Activated naive CD4-positive, alpha-beta T cell treated with anti-CD3 and anti-CD28 coated beads, Interleukin-2, amount 50 U/mL, for 72 hours (primary cell): ENCODE results near the gene CD55. TPM values are rescaled to one million over a fixed set of nuclear protein-coding genes. Genes with fewer than 3 reads are reported as not detected.

Source experiments
- ATAC-seq, 2 donors: fragments of 150-1000 bp; cut with Tn5 transposase; 2 replicates each; pipeline ENCODE4 v1.10.0; 2021; ENCODE audit warnings: mild to moderate bottlenecking in 2 of 2, moderate library complexity in 2 of 2
- DNase-seq, 2 donors: peaks; one replicate each; pipeline ENCODE4 v3.0.0; 2021 to 2022; ENCODE audit warnings: low spot score in 2 of 2
- H3K27ac Mint-ChIP-seq, 2 donors: one replicate each; pipeline ENCODE4 v1.8.0; 2022; ENCODE audit warnings: mild to moderate bottlenecking in 2 of 2, mixed read lengths in 2 of 2
- H3K36me3 Mint-ChIP-seq, 2 donors: one replicate each; pipeline ENCODE4 v1.8.0; 2022; ENCODE audit warnings: mixed read lengths in 2 of 2
- H3K9me3 Mint-ChIP-seq, 2 donors: one replicate each; pipeline ENCODE4 v1.8.0; 2022; ENCODE audit warnings: mixed read lengths in 2 of 2
- total RNA-seq, 2 donors: library from RNA; stranded (reverse); gene quantifications; one replicate each; pipeline ENCODE4 v1.2.3, GENCODE V29; 2022

Gene CD55
- total RNA-seq, 2 donors from 2014 or later: 55.1 to 141 TPM

DNA sequence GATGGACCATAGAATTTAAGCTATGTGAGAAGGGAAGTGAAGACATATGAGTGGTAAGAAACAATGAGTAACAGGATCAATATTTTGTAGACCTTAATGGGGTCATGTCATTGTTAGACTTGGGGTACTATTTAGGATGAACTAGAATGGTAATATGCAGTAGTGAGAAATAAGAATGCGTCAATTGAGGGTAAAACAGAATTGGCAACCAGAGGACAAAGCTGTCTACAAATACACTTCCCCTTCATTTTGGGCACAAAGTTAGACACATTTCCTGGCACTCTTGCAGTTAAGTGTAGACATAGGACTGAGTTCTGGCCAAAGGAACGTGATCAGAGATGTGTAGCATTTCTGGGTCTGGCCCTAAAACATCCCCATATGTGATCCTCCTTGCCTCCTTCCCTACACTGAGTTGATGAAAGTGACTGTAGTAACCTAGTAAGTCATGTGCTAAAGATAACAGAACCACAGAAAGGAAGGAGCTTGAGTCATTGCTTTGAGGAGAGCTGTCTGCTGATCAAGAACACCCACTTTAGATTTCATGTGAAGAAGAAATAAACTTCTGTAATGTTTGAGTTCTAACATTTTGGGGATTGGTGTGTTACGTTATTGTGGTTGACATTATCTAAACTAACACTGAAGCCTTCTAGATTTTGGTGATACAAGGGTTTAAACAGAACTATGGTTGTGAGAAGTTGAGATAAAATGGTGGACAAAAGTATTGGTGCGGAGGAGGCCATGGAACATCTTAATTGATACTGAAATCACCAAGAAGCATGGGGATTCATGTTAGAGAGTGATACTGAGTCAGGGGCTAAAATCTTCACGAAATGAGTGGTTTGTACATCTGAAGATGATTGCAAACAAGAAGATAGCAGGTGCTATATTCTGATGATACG lies 41.7 kb downstream of the CD55 start:
- peaks cover 0 to 5% of the 10 kb centered on the region in 2 donors for H3K9me3 Mint-ChIP-seq
- ATAC-seq (peak; percentile 89 to 90), DNase-seq (peak in 1 of 2 donors; percentile 22)
- peaks cover 2 to 9% of the 10 kb centered on the region in 2 donors for H3K36me3 Mint-ChIP-seq
- no peak overlapping the region for H3K27ac Mint-ChIP-seq

DNA sequence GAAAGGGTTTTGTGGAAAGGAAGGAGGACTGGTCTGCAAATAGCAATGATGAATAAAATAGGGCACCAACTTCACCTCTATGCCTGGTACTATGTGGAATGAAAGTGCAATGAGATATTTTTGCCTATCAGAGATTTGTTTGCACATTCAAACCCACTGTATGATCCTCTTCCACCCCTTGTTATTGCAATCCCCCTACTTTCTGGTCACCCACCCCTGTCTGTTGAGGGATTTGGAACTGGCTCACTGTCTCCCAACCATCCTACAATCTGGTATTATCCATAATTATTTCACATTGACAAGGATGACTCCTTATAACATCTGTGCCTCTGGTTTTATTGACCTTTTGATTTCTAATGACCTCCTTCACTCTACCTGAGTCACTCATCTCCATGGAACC lies 42.4 kb downstream of the CD55 start:
- H3K27ac Mint-ChIP-seq: no peak overlapping the region
- H3K9me3 Mint-ChIP-seq: peaks cover 0 to 5% of the 10 kb centered on the region in 2 donors
- DNase-seq (no peak), ATAC-seq (peak; percentile 2 to 3)
- peaks cover 5 to 9% of the 10 kb centered on the region in 2 donors for H3K36me3 Mint-ChIP-seq

- DNase-seq: no peak
- no peak overlapping the region for H3K27ac Mint-ChIP-seq
- H3K9me3 Mint-ChIP-seq: peaks cover 0 to 5% of the 10 kb centered on the region in 2 donors
- ATAC-seq: no peak
- peaks cover 3 to 5% of the 10 kb centered on the region in 2 donors for H3K36me3 Mint-ChIP-seq
Observed at GRCh38 chr1:207364614-207365013, 43.1 kb downstream of the CD55 start.

GRCh38 chr1:207365063-207365462 lies 43.6 kb downstream of the CD55 start:
- peaks cover 0 to 5% of the 10 kb centered on the region in 2 donors for H3K36me3 Mint-ChIP-seq
- peak overlapping the region in 1 of 2 donors; percentile 7 for H3K27ac Mint-ChIP-seq
- ATAC-seq (no peak), DNase-seq (no peak)
- peaks cover 0 to 5% of the 10 kb centered on the region in 2 donors for H3K9me3 Mint-ChIP-seq

DNA sequence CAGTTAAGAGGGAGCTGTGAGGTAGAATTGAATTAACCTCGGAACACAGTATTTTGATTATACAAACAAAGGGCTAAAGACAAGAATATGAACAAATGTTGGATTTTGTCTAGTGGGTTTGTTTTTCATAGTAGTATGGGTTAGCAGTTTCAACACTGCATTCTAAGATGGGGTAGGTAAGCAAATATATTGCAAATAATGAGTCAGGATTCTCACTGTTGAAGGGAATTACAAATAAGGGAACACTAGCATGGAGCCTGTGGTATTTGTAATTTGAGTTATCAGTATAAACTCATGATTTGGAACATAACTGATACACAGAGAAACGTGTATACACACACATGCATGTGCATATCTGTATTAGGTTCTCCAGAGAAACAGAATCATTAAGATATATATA lies 44.5 kb downstream of the CD55 start:
- no peak overlapping the region for H3K27ac Mint-ChIP-seq
- H3K9me3 Mint-ChIP-seq: peaks cover 0 to 5% of the 10 kb centered on the region in 2 donors
- ATAC-seq (no peak), DNase-seq (no peak)
- peaks cover 0 to 13% of the 10 kb centered on the region in 2 donors for H3K36me3 Mint-ChIP-seq

- Mint-ChIP-seq H3K36me3 (peaks cover 18 to 30% of the 10 kb centered on the region in 2 donors), H3K27ac (peak overlapping the region in 1 of 2 donors; percentile 32), H3K9me3 (peaks cover 34 to 46% of the 10 kb centered on the region in 2 donors)
- DNase-seq: no peak
- ATAC-seq: no peak
Observed at GRCh38 chr1:207388721-207389120, 67.2 kb downstream of the CD55 start.

GRCh38 chr1:207389728-207390464 lies 68.4 kb downstream of the CD55 start:
- H3K36me3 Mint-ChIP-seq: peaks cover 12 to 19% of the 10 kb centered on the region in 2 donors
- no peak for DNase-seq
- peak; percentile 100 for ATAC-seq
- H3K27ac Mint-ChIP-seq: peak overlapping the region; percentile 75 to 91
- H3K9me3 Mint-ChIP-seq: peaks cover 29 to 36% of the 10 kb centered on the region in 2 donors

- H3K9me3 Mint-ChIP-seq: peaks cover 6 to 15% of the 10 kb centered on the region in 2 donors
- no peak overlapping the region for H3K27ac Mint-ChIP-seq
- peaks cover 0 to 14% of the 10 kb centered on the region in 2 donors for H3K36me3 Mint-ChIP-seq
- ATAC-seq (no peak), DNase-seq (no peak)
Observed at GRCh38 chr1:207393610-207394009, 72.1 kb downstream of the CD55 start.

DNA sequence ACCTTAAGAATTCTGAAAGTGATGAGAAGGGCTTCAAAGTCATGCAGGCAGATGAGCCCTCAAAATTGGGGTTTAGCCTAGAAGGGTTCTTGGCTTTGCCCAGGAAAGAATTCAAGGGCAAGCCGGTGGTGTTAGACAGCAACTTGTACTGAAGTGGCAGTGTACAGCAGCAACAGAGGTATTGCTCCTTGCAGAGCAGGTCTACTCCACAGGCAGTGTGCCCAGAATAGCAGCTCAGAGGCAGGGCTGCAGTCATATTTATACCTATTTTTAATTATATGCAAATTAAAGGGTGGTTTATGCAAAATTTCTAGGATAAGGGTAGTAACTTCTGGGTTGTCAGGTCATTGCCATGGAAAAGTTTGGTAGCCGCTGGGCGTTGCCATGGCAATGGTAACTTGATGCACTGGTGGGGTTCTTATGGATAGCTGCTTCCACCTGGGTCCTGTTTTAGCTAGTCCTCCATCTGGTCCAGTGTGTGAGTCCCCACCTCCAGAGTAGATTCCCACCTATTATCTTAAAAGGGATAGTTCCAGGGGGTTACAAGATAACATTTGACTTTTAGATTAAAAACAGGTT lies 74.8 kb downstream of the CD55 start:
- ATAC-seq: no peak
- Mint-ChIP-seq H3K36me3 (peaks cover 0 to 22% of the 10 kb centered on the region in 2 donors), H3K9me3 (peaks cover 3 to 15% of the 10 kb centered on the region in 2 donors), H3K27ac (no peak overlapping the region)
- DNase-seq: no peak

DNA sequence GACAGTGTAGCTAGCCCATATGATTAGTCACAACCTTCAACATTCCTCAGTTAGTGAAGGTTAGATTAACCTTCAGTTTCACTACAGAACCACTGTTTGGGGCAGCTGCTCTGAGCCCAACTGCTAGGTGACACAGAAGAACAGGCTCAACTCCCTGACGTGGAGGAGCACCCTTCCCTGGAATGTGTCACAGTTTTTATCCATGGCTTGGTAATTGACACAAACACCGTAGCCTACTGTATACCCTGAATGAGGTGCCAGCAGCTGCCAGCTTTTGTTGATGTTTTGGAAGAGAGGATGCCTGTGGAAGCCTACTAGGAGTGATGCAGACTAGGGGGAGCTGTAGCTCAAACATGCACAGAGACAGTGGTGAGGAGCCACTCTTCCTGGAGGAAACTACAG lies 76.0 kb downstream of the CD55 start:
- H3K27ac Mint-ChIP-seq: no peak overlapping the region
- peaks cover 0 to 11% of the 10 kb centered on the region in 2 donors for H3K36me3 Mint-ChIP-seq
- peak in 1 of 2 donors; percentile 51 for ATAC-seq
- peaks cover 0 to 9% of the 10 kb centered on the region in 2 donors for H3K9me3 Mint-ChIP-seq
- no peak for DNase-seq

DNA sequence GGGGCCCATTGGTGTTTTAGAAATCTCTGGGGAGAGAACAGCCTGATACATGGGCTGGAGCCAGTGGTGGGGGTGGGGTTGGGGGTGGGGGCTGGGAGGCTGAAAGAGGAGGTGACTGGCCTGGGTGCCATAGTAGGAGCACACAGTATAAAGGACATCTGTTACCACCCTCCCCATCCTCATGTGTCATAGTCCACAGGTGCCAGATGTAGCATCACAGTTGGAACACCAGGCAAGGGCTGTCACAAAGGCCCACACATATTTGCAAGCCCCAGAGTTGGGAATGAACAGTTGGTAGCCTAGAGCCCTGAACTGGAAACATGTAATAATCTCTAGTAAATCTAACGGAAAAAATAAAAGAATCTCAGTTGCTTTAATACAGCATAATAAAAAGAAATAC lies 77.5 kb downstream of the CD55 start:
- Mint-ChIP-seq H3K36me3 (peaks cover 0 to 11% of the 10 kb centered on the region in 2 donors), H3K9me3 (peaks cover 0 to 9% of the 10 kb centered on the region in 2 donors), H3K27ac (no peak overlapping the region)
- no peak for ATAC-seq
- no peak for DNase-seq

- ATAC-seq (no peak), DNase-seq (no peak)
- H3K27ac Mint-ChIP-seq: no peak overlapping the region
- peaks cover 0 to 9% of the 10 kb centered on the region in 2 donors for H3K9me3 Mint-ChIP-seq
- peaks cover 0 to 11% of the 10 kb centered on the region in 2 donors for H3K36me3 Mint-ChIP-seq
Observed at GRCh38 chr1:207401578-207401977, 80.1 kb downstream of the CD55 start.

GRCh38 chr1:207402744-207403143 lies 81.3 kb downstream of the CD55 start:
- peaks cover 0 to 9% of the 10 kb centered on the region in 2 donors for H3K9me3 Mint-ChIP-seq
- ATAC-seq (no peak), DNase-seq (no peak)
- H3K27ac Mint-ChIP-seq: no peak overlapping the region
- H3K36me3 Mint-ChIP-seq: peaks cover 0 to 11% of the 10 kb centered on the region in 2 donors

DNA sequence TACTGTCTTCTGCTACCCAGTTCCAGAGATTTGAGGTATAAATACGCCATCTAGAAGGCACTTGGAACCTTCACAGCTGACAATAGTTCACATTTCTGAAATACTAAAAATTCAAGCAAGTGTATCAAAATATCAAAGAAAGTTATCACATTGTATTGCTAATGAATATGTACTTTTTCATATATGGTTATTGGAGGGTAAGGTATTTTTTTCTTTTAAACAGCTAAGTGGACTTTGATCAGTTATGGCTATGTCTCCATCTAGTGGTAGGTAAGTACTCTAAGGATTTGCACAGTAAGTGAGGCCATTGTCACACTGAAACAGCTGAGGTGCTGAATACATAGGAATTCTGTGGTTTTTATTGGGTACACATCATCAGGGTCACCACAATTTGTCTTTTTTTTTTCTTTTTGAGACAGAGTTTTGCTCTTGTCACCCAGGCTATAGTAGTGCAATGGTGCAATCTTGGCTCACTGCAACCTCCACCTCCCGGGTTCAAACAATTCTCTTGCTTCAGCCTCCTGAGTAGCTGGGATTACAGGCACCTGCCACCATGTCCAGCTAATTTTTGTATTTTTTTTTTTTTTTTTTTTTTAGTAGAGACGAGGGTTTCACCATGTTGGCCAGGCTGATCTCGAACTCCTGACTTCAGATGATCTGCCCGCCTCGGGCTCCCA lies 83.5 kb downstream of the CD55 start:
- Mint-ChIP-seq H3K36me3 (peaks cover 0 to 11% of the 10 kb centered on the region in 2 donors), H3K27ac (no peak overlapping the region), H3K9me3 (peaks cover 0 to 9% of the 10 kb centered on the region in 2 donors)
- ATAC-seq (peak; percentile 80 to 83), DNase-seq (no peak)

GRCh38 chr1:207405814-207406213 lies 84.3 kb downstream of the CD55 start:
- Mint-ChIP-seq H3K27ac (no peak overlapping the region), H3K9me3 (peaks cover 0 to 8% of the 10 kb centered on the region in 2 donors), H3K36me3 (peaks cover 0 to 4% of the 10 kb centered on the region in 2 donors)
- ATAC-seq: no peak
- DNase-seq: no peak

DNA sequence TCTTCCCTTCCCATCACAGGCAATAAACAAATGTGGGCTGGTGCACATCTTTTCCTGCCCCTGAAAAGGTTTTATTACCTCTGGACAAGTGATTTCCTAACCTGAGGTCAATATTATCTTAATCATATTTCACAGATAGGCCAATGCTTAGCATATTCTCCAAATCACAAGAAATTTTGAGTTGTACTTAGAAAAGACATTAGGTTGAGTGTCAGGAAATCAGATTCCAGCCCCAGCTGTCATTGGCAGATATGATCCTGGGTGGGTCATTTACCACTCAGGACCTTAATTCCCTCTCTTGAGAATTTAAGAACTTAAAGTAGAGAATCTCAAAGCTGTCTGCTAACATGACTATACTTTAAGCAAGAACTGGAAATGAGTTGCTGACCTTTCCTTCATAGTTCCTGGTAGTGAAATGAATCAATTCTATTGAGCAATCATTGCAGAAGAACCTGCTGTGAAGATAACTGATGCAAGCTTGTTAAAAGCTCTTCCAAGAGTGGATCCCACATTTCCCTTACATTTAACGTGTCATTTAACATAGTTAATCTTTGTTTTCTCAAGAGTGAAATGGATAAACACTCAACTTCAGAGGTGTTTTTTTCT lies 86.3 kb downstream of the CD55 start:
- Mint-ChIP-seq H3K9me3 (peaks cover 0 to 6% of the 10 kb centered on the region in 2 donors), H3K27ac (peak overlapping the region in 1 of 2 donors; percentile 69), H3K36me3 (no peaks in the 10 kb centered on the region)
- DNase-seq (no peak), ATAC-seq (peak; percentile 50 to 58)
